Upper lobe of left lung (tissue), 6 donors: ENCODE results near the gene RGS11. TPM values are rescaled to one million over a fixed set of nuclear protein-coding genes. Genes with fewer than 3 reads are reported as not detected.
"Not testable (repeated sequence)": the region's sequence is repeated elsewhere in the genome, so short reads cannot be mapped to it uniquely, and the experiment has no call there.

Source experiments
- ATAC-seq, 2 donors: fragments of 200-7000 bp; cut with Tn5 transposase; one replicate each; pipeline ENCODE4 v1.9.1; 2022; ENCODE audit warnings: mild to moderate bottlenecking in 2 of 2, moderate library complexity in 2 of 2; ENCODE audit not compliant: low FRiP score in 2 of 2
- DNase-seq, 2 donors: peaks; one replicate each; pipeline ENCODE4 v3.0.0-alpha.2; 2019 to 2020
- H3K27ac ChIP-seq, 4 donors: fragments of 200-600 bp; sonication (generic); one replicate each; pipeline ENCODE4 v1.5.1; 2016 to 2019
- H3K27me3 ChIP-seq, 4 donors: fragments of 200-600 bp; sonication (generic); one replicate each; pipeline ENCODE4 v1.5.1; 2017 to 2019
- H3K36me3 ChIP-seq, 4 donors: fragments of 200-600 bp; sonication (generic); one replicate each; pipeline ENCODE4 v1.5.1; 2016 to 2019
- H3K4me1 ChIP-seq, 4 donors: fragments of 200-600 bp; sonication (generic); one replicate each; pipeline ENCODE4 v1.5.1; 2018 to 2019
- H3K4me3 ChIP-seq, 4 donors: fragments of 200-600 bp; sonication (generic); one replicate each; pipeline ENCODE4 v1.5.1; 2017 to 2019; ENCODE audit warnings: mild to moderate bottlenecking in 2 of 4, moderate library complexity in 1 of 4
- H3K9me3 ChIP-seq, 4 donors: fragments of 200-600 bp; sonication (generic); one replicate each; pipeline ENCODE4 v1.5.1; 2018 to 2019
- CTCF ChIP-seq, 6 experiments: fragments of 450-650 bp in 4 of 6; fragments of 200-600 bp in 2 of 6; sonication (generic) in 2 of 6; IDR thresholded peaks; one replicate each; pipeline ENCODE4 v1.5.1; 2016 to 2019; ENCODE audit warnings: antibody characterized with exemption in 6 of 6
- EP300 ChIP-seq, 4 donors: sonication (generic); formaldehyde crosslinking; IDR thresholded peaks; one replicate each; pipeline ENCODE4 v1.5.1; 2017; ENCODE audit warnings: antibody characterized with exemption in 4 of 4, control low read depth in 2 of 4
- POLR2A ChIP-seq, 4 donors: fragments of 450-650 bp; IDR thresholded peaks; one replicate each; pipeline ENCODE4 v1.5.1; 2016 to 2017; ENCODE audit warnings: antibody characterized with exemption in 4 of 4, mild to moderate bottlenecking in 2 of 4
- POLR2AphosphoS5 ChIP-seq, 2 donors: sonication (generic); formaldehyde crosslinking; IDR thresholded peaks; one replicate each; pipeline ENCODE4 v1.5.1; 2017; ENCODE audit warnings: antibody characterized with exemption in 2 of 2
- WGBS, 2 donors: methylation state at CpG; one replicate each; pipeline ENCODE4 v1.1.5; 2017 to 2018; 5-methylcytosine and 5-hydroxymethylcytosine counted together
- total RNA-seq, 6 donors: library from RNA; depleted of rRNA in 4 of 6; stranded (reverse); fragments of >200 nt in 4 of 6; gene quantifications; one replicate each; pipeline versions ENCODE4 v1.1.0 to v1.2.1, GENCODE V29; 2016 to 2021
- donor health status: DM: no; HTN: no; CAD: no; lungs with moderate emphysema.
- donor health status: DM: no; HTN: yes; CAD: no; lungs with severe emphysema.

RGS11 gene
- total RNA-seq, 6 donors from 2014 or later: 1.9 to 16.8 (median 5.5) TPM

- 64 to 68% methylated on average over 20 to 39 of the region's 40 CpGs for WGBS, 2 donors
- ATAC-seq: no peak
- Histone ChIP-seq H3K4me3 (no peak overlapping the region), H3K36me3 (peaks cover 0 to 22% (median 15%) of the 10 kb centered on the region in 4 donors), H3K4me1 (no peaks in the 10 kb centered on the region), H3K9me3 (no peaks in the 10 kb centered on the region), H3K27ac (no peak overlapping the region), H3K27me3 (no peaks in the 10 kb centered on the region)
- peak in 1 of 2 donors; percentile 75 for DNase-seq
- no peak for TF ChIP-seq POLR2AphosphoS5 (IDR thresholded peaks at IDR 0.05)
- TF ChIP-seq POLR2A (IDR thresholded peaks at IDR 0.05): no peak
- no peak for TF ChIP-seq EP300 (IDR thresholded peaks at IDR 0.05)
- TF ChIP-seq CTCF (IDR thresholded peaks at IDR 0.05): no peak
Observed at GRCh38 chr16:268141-269053, 7.3 kb downstream of the RGS11 start.

GRCh38 chr16:267562-267961, 8.2 kb downstream of the RGS11 start:
- not testable (repeated sequence) for H3K4me1 ChIP-seq, H3K4me3 ChIP-seq, ATAC-seq

GRCh38 chr16:266258-267164, 9.2 kb downstream of the RGS11 start:
- WGBS, 2 donors: 83% methylated on average over 14 to 24 of the region's 25 CpGs
- ATAC-seq: no peak
- DNase-seq: no peak
- TF ChIP-seq EP300 (IDR thresholded peaks at IDR 0.05) (no peak), POLR2AphosphoS5 (IDR thresholded peaks at IDR 0.05) (no peak)
- Histone ChIP-seq H3K27me3 (no peaks in the 10 kb centered on the region), H3K4me1 (no peaks in the 10 kb centered on the region), H3K27ac (no peak overlapping the region), H3K36me3 (peaks cover 5 to 40% (median 32%) of the 10 kb centered on the region in 4 donors), H3K4me3 (no peak overlapping the region), H3K9me3 (no peaks in the 10 kb centered on the region)

More at GRCh38 chr16:267562-267961, 8.2 kb downstream of the RGS11 start:
- not testable (repeated sequence) for H3K27me3 ChIP-seq, DNase-seq, H3K27ac ChIP-seq, H3K9me3 ChIP-seq
- 87 to 91% methylated on average over 17 of the region's 17 CpGs for WGBS, 2 donors
- H3K36me3 ChIP-seq: peaks cover 0 to 30% (median 22%) of the 10 kb centered on the region in 4 donors

- TF ChIP-seq CTCF (IDR thresholded peaks at IDR 0.05) (no peak), POLR2AphosphoS5 (IDR thresholded peaks at IDR 0.05) (no peak), EP300 (IDR thresholded peaks at IDR 0.05) (no peak), POLR2A (IDR thresholded peaks at IDR 0.05) (no peak)
- Histone ChIP-seq H3K4me3 (no peak overlapping the region), H3K4me1 (no peaks in the 10 kb centered on the region), H3K9me3 (no peaks in the 10 kb centered on the region), H3K36me3 (peaks cover 5 to 48% (median 40%) of the 10 kb centered on the region in 4 donors), H3K27me3 (no peaks in the 10 kb centered on the region), H3K27ac (no peak overlapping the region)
- 67 to 82% methylated on average over 5 to 12 of the region's 12 CpGs for WGBS, 2 donors
- DNase-seq: peak in 1 of 2 donors; percentile 71
- no peak for ATAC-seq
Observed at GRCh38 chr16:265711-266110, 10.0 kb downstream of the RGS11 start.

- H3K36me3 ChIP-seq: peaks cover 5 to 55% (median 44%) of the 10 kb centered on the region in 4 donors
- no peaks in the 10 kb centered on the region for H3K27me3 ChIP-seq
- H3K9me3 ChIP-seq: no peaks in the 10 kb centered on the region
- 93 to 100% methylated on average over 3 to 14 of the region's 14 CpGs for WGBS, 2 donors
- no peak for ATAC-seq
- H3K4me3 ChIP-seq: no peak overlapping the region
- no peak for TF ChIP-seq CTCF (IDR thresholded peaks at IDR 0.05)
- TF ChIP-seq EP300 (IDR thresholded peaks at IDR 0.05): no peak
- TF ChIP-seq POLR2AphosphoS5 (IDR thresholded peaks at IDR 0.05): no peak
- no peak for TF ChIP-seq POLR2A (IDR thresholded peaks at IDR 0.05)
- no peaks in the 10 kb centered on the region for H3K4me1 ChIP-seq
- no peak for DNase-seq
- no peak overlapping the region for H3K27ac ChIP-seq
Observed at GRCh38 chr16:265002-265529, 10.7 kb downstream of the RGS11 start.
